ENCODE measurements around the gene SLC26A1. TPM values are rescaled to one million over a fixed set of nuclear protein-coding genes. Genes with fewer than 3 reads are reported as not detected.

SLC26A1 gene
- total and polyA plus RNA-seq, 2 experiments from 2014 or later: 0.22 to 1.8 TPM

DNA sequence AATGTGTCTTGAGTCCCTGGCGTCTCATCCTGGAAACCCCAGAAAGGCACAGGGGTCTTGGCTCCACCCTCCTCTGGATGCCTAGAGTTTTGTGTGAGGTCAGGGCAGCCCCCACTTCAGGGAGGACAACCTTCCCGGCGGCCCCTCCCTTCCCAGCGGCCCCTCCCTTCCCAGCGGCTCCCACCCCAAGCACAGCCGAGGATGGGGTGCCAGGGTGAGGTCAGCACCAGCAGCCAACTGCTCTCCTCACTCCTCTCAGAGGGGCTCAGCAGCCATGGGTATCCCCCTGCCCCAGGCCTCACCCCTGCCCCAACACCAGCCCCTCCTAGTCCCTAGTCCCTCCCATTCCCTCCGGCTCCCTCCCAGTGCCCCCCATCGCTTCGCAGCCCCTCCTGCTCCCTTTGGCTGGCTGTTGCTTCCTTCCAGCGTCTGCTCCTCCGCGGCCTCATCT lies 37.2 kb downstream of the SLC26A1 start:
- Histone ChIP-seq H3K9me3 (ENCODE audit: low read depth) (no peaks in the 10 kb centered on the region), H3F3A (ENCODE audit: insufficient read depth) (no peaks in the 10 kb centered on the region; the same call in 1 of the 2 replicates), H3K79me2 (ENCODE audit: insufficient read depth) (no peaks in the 10 kb centered on the region), H3K4me3 (no peak overlapping the region), H3K27ac (no peak overlapping the region), H3K27me3 (replicated peaks; ENCODE audit: insufficient read depth) (no peaks in the 10 kb centered on the region), H3K4me1 (ENCODE audit: insufficient read depth) (no peaks in the 10 kb centered on the region), H3K36me3 (ENCODE audit: low read depth) (no peaks in the 10 kb centered on the region), H2AFZ (no peak overlapping the region), H3K9me2 (ENCODE audit: insufficient read depth) (no peaks in the 10 kb centered on the region), H3K4me2 (ENCODE audit: unreplicated experiment) (no peak overlapping the region), H4K20me1 (ENCODE audit: insufficient read depth) (no peaks in the 10 kb centered on the region), H3K9ac (no peak overlapping the region)
- WGBS, 2 experiments (ENCODE audit: low coverage in 1 of 2, low lambda C conversion rate in 2 of 2, missing lambda C conversion rate in 2 of 2): 73 to 88% methylated on average over 5 to 12 of the region's 12 CpGs
- in situ Hi-C loops (cut with MboI): no loop called here
- no peak for TF ChIP-seq EZH2 (IDR thresholded peaks at IDR 0.05; ENCODE audit: insufficient read depth, poor library complexity, severe bottlenecking)
- no peak for TF ChIP-seq EZH2phosphoT487 (IDR thresholded peaks at IDR 0.05; ENCODE audit: insufficient read depth, low read depth)
- DNase-seq: no peak

DNA sequence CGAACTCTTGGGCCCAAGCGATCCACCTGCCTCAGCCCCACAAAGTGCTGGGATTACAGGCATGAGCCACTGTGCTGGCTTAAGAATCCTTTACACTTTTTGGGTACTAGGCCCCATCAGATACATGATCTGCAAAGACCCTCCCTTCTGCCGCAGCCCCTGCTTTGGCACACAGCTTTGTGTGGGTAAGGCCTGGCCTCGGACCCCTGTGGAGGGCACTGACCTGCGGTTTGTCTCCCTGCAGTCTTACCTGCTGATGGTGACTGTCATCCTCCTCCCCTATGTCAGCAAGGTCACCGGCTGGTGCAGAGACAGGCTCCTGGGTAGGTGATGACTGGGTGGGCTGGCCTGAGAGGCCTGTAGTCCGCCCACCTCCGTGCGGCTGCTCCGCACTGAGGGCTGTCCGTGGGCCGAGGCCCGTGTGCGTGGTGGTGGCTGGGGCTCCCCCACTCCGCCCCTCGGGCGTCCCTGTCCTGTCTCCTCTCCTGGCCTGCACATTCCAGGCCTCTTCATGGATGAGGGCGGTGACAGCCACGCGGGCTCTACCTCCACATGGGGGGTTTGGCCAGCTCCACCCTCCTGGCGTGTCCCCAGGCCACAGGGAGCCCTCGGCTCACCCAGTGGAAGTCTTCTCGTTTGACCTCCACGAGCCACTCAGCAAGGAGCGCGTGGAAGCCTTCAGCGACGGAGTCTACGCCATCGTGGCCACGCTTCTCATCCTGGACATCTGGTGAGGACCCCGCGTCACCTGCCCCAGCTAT lies 37.9 kb downstream of the SLC26A1 start:
- Histone ChIP-seq H3K4me3 (no peak overlapping the region), H3F3A (ENCODE audit: insufficient read depth) (no peaks in the 10 kb centered on the region; the same call in 1 of the 2 replicates), H3K4me2 (ENCODE audit: unreplicated experiment) (no peak overlapping the region), H3K79me2 (ENCODE audit: insufficient read depth) (no peaks in the 10 kb centered on the region), H3K36me3 (ENCODE audit: low read depth) (no peaks in the 10 kb centered on the region), H3K9me2 (ENCODE audit: insufficient read depth) (no peaks in the 10 kb centered on the region), H3K4me1 (ENCODE audit: insufficient read depth) (no peaks in the 10 kb centered on the region), H2AFZ (no peak overlapping the region), H3K27ac (no peak overlapping the region), H3K9me3 (ENCODE audit: low read depth) (no peaks in the 10 kb centered on the region), H3K27me3 (replicated peaks; ENCODE audit: insufficient read depth) (no peaks in the 10 kb centered on the region), H4K20me1 (ENCODE audit: insufficient read depth) (no peaks in the 10 kb centered on the region), H3K9ac (no peak overlapping the region)
- in situ Hi-C loops (cut with MboI): no loop called here
- TF ChIP-seq EZH2phosphoT487 (IDR thresholded peaks at IDR 0.05; ENCODE audit: insufficient read depth, low read depth): no peak
- TF ChIP-seq EZH2 (IDR thresholded peaks at IDR 0.05; ENCODE audit: insufficient read depth, poor library complexity, severe bottlenecking): no peak
- DNase-seq: no peak
- WGBS, 2 experiments (ENCODE audit: low coverage in 1 of 2, low lambda C conversion rate in 2 of 2, missing lambda C conversion rate in 2 of 2): 93 to 94% methylated on average over 28 to 33 of the region's 33 CpGs

- Histone ChIP-seq H3F3A (ENCODE audit: insufficient read depth) (no peaks in the 10 kb centered on the region; the same call in 1 of the 2 replicates), H3K36me3 (ENCODE audit: low read depth) (no peaks in the 10 kb centered on the region), H3K4me1 (ENCODE audit: insufficient read depth) (no peaks in the 10 kb centered on the region), H3K27ac (no peak overlapping the region), H3K4me2 (ENCODE audit: unreplicated experiment) (no peak overlapping the region), H3K9me2 (ENCODE audit: insufficient read depth) (no peaks in the 10 kb centered on the region), H3K9me3 (ENCODE audit: low read depth) (no peaks in the 10 kb centered on the region), H3K27me3 (replicated peaks; ENCODE audit: insufficient read depth) (no peaks in the 10 kb centered on the region), H2AFZ (no peak overlapping the region), H3K4me3 (no peak overlapping the region), H3K79me2 (ENCODE audit: insufficient read depth) (no peaks in the 10 kb centered on the region), H4K20me1 (ENCODE audit: insufficient read depth) (no peaks in the 10 kb centered on the region), H3K9ac (no peak overlapping the region)
- in situ Hi-C loops (cut with MboI): no loop called here
- TF ChIP-seq EZH2phosphoT487 (IDR thresholded peaks at IDR 0.05; ENCODE audit: insufficient read depth, low read depth) (no peak), EZH2 (IDR thresholded peaks at IDR 0.05; ENCODE audit: insufficient read depth, poor library complexity, severe bottlenecking) (no peak)
- DNase-seq: no peak
- WGBS, 2 experiments (ENCODE audit: low coverage in 1 of 2, low lambda C conversion rate in 2 of 2, missing lambda C conversion rate in 2 of 2): 90 to 91% methylated on average over 17 of the region's 17 CpGs
These were observed 38.8 kb downstream of the SLC26A1 start for GRCh38 chr4:954211-955020.

DNA sequence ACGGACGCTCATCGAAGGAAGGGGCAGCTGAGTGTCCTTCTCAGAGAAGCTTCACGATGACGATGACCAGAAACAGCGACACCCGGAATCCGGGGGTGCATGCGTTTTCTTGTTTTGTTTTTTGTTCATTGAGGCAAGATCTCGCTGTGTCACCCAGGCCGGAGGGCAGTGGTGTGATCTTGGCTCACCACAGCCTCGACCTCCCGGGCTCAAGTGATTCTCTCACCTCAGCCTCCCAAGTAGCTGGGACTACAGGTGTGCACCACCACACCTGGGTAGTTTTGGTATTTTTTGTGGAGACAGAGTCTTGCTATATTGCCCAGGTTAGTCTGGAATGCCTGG lies 39.7 kb downstream of the SLC26A1 start:
- no peaks in the 10 kb centered on the region; the same call in 1 of the 2 replicates for H3F3A ChIP-seq (ENCODE audit: insufficient read depth)
- H3K9ac ChIP-seq: no peak overlapping the region
- H2AFZ ChIP-seq: no peak overlapping the region
- no peak for DNase-seq
- in situ Hi-C loops (cut with MboI): no loop called here
- WGBS, 2 experiments (ENCODE audit: low coverage in 1 of 2, low lambda C conversion rate in 2 of 2, missing lambda C conversion rate in 2 of 2): 94 to 97% methylated on average over 13 of the region's 13 CpGs
- no peak for TF ChIP-seq EZH2 (IDR thresholded peaks at IDR 0.05; ENCODE audit: insufficient read depth, poor library complexity, severe bottlenecking)
- no peak for TF ChIP-seq EZH2phosphoT487 (IDR thresholded peaks at IDR 0.05; ENCODE audit: insufficient read depth, low read depth)
- no peaks in the 10 kb centered on the region for H3K36me3 ChIP-seq (ENCODE audit: low read depth)
- no peaks in the 10 kb centered on the region for H3K4me1 ChIP-seq (ENCODE audit: insufficient read depth)
- H3K27ac ChIP-seq: no peak overlapping the region
- no peak overlapping the region for H3K4me3 ChIP-seq
- no peak overlapping the region for H3K4me2 ChIP-seq (ENCODE audit: unreplicated experiment)
- no peaks in the 10 kb centered on the region for H3K27me3 ChIP-seq (replicated peaks; ENCODE audit: insufficient read depth)
- no peaks in the 10 kb centered on the region for H3K79me2 ChIP-seq (ENCODE audit: insufficient read depth)
- H3K9me2 ChIP-seq (ENCODE audit: insufficient read depth): no peaks in the 10 kb centered on the region
- no peaks in the 10 kb centered on the region for H4K20me1 ChIP-seq (ENCODE audit: insufficient read depth)
- no peaks in the 10 kb centered on the region for H3K9me3 ChIP-seq (ENCODE audit: low read depth)
